HL-60 (cell line): ENCODE measurements around the gene GSTCD.
"Not testable (repeated sequence)": the region's sequence is repeated elsewhere in the genome, so short reads cannot be mapped to it uniquely, and the experiment has no call there.

Experiments used
- DNase-seq, 2 experiments: peaks; one replicate each; pipeline ENCODE4 v3.0.0-alpha.2; 2010 to 2020; ENCODE audit warnings: low read depth in 1 of 2, low spot score in 1 of 2
- H3K27ac ChIP-seq: fragments of 250-450 bp; sonication (Bioruptor Pico); replicated peaks from 2 replicates; pipeline ENCODE4 v1.5.1; 2020; ENCODE audit warnings: mild to moderate bottlenecking, moderate library complexity
- H3K27me3 ChIP-seq: fragments of 250-450 bp; sonication (Bioruptor Pico); 2 replicates; pipeline ENCODE4 v1.5.1; 2021; ENCODE audit warnings: mild to moderate bottlenecking, moderate library complexity; ENCODE audit not compliant: insufficient read depth, poor library complexity, severe bottlenecking
- H3K4me3 ChIP-seq: replicated peaks from 2 replicates; pipeline ENCODE4 v1.5.1; 2011; ENCODE audit warnings: mild to moderate bottlenecking, control low read depth, low read length; ENCODE audit not compliant: insufficient read depth
- GABPA ChIP-seq: IDR thresholded peaks from 2 replicates; pipeline ENCODE4 v1.6.1; 2012; ENCODE audit warnings: low read depth
- POLR2AphosphoS5 ChIP-seq: IDR thresholded peaks from 2 replicates; pipeline ENCODE4 v1.6.1; 2012; ENCODE audit warnings: low read depth
- REST ChIP-seq: IDR thresholded peaks from 2 replicates; pipeline ENCODE4 v1.6.1; 2012; ENCODE audit warnings: low read depth; ENCODE audit not compliant: insufficient replicate concordance
- SPI1 ChIP-seq: IDR thresholded peaks from 2 replicates; pipeline ENCODE4 v1.6.1; 2012; ENCODE audit warnings: low read depth, mild to moderate bottlenecking, borderline replicate concordance
- TF ChIP-seq, protein P1 (sequence below): IDR thresholded peaks from one replicate; pipeline ENCODE4 v1.5.1; 2011; ENCODE audit warnings: low read length, control low read depth, inconsistent platforms; ENCODE audit not compliant: insufficient read depth

The GSTCD gene

DNA sequence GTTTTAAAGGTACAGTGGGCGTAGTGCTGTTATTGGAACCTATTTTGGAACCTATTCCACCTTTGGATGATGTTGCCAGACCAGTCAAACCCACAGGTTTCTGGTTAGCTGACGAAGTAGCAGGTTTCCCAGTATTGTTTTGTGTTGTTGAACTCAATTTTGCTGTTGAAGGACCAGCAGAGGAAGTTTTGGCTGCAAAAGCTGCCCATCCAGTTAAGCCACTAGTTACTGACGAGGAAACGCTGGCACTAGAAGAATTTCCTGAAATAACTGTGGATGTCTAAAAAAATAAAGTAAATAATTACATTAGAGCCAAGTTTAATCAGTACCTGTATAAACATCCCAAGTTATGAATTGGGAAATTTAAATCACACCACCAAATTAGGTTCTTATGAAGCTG lies 25.5 kb upstream of the GSTCD start:
- no peak overlapping the region for H3K27ac ChIP-seq
- H3K4me3 ChIP-seq, result no peak overlapping the region
- no peaks in the 10 kb centered on the region for H3K27me3 ChIP-seq
- TF ChIP-seq REST (no peak), POLR2AphosphoS5 (no peak), SPI1 (no peak), GABPA (no peak)
- TF ChIP-seq, protein P1, sequence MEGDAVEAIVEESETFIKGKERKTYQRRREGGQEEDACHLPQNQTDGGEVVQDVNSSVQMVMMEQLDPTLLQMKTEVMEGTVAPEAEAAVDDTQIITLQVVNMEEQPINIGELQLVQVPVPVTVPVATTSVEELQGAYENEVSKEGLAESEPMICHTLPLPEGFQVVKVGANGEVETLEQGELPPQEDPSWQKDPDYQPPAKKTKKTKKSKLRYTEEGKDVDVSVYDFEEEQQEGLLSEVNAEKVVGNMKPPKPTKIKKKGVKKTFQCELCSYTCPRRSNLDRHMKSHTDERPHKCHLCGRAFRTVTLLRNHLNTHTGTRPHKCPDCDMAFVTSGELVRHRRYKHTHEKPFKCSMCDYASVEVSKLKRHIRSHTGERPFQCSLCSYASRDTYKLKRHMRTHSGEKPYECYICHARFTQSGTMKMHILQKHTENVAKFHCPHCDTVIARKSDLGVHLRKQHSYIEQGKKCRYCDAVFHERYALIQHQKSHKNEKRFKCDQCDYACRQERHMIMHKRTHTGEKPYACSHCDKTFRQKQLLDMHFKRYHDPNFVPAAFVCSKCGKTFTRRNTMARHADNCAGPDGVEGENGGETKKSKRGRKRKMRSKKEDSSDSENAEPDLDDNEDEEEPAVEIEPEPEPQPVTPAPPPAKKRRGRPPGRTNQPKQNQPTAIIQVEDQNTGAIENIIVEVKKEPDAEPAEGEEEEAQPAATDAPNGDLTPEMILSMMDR, result no peak
- no peak for DNase-seq

DNA sequence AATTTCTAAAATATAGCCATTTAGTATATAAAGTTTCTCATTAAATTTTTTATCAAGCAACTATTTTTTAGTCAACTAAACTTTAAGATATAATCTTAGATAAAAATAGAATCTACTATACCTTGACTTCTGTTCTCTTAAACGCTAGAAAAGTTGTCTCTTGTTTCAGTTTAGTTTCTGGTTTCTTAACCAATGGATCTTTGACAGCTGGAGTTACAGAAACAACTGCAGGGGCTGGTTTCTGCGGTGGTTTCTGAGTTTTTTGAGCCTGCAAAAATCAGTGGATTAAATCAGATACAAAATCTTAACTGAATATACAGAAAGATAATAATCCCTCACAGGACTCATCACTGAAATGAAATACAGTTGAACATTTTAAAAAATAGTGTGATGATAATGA lies 22.0 kb upstream of the GSTCD start:
- TF ChIP-seq POLR2AphosphoS5 (no peak), REST (no peak), GABPA (no peak), SPI1 (no peak)
- TF ChIP-seq, protein P1, result no peak
- Histone ChIP-seq H3K4me3 (no peak overlapping the region), H3K27ac (no peak overlapping the region), H3K27me3 (no peaks in the 10 kb centered on the region)
- DNase-seq, result no peak

DNA sequence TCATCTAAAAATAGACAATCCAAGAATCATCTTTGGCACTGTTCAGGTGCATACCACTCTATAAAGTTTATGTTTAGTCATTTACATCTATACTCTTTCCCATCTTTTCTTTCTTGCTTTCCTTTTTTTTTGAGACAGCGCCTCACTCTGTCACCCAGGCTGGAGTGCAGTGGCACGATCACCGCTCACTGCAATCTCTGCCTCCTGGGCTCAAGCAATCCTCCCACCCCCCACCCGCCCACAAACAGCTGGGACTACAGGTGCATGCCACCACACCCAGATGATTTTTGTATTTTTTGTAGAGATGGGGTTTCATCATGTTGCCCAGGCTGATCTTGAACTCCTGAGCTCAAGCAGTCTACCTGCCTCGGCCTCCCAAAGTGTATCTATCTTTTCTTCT lies 13.8 kb upstream of the GSTCD start:
- H3K4me3 ChIP-seq, H3K27ac ChIP-seq, DNase-seq, H3K27me3 ChIP-seq: not testable (repeated sequence)

GRCh38 chr4:105695832-105696231 lies 12.8 kb upstream of the GSTCD start:
- not testable (repeated sequence) for H3K27me3 ChIP-seq, H3K27ac ChIP-seq, H3K4me3 ChIP-seq, DNase-seq

GRCh38 chr4:105698607-105699006 lies 10.0 kb upstream of the GSTCD start:
- H3K27ac ChIP-seq, result no peak overlapping the region
- no peaks in the 10 kb centered on the region for H3K27me3 ChIP-seq
- TF ChIP-seq, protein P1, result no peak
- no peak for TF ChIP-seq REST
- no peak for TF ChIP-seq SPI1
- TF ChIP-seq POLR2AphosphoS5, result no peak
- no peak for TF ChIP-seq GABPA
- H3K4me3 ChIP-seq, result no peak overlapping the region
- DNase-seq, result no peak
